Brain microvascular endothelial cell (primary cell): Measurements from ENCODE around the gene FGF21.

Experiments
- DNase-seq: peaks from one replicate; pipeline ENCODE4 v3.0.0-alpha.2; 2020
- H3K27ac ChIP-seq: fragments of 250-450 bp; sonication (Bioruptor Pico); 2 replicates; pipeline ENCODE4 v1.5.1; 2020; ENCODE audit warnings: mild to moderate bottlenecking, moderate library complexity
- H3K27me3 ChIP-seq: fragments of 250-450 bp; sonication (Bioruptor Pico); replicated peaks from 2 replicates; pipeline ENCODE4 v1.5.1; 2020; ENCODE audit warnings: mild to moderate bottlenecking
- H3K36me3 ChIP-seq: fragments of 250-450 bp; sonication (Bioruptor Pico); replicated peaks from 2 replicates; pipeline ENCODE4 v1.5.1; 2020; ENCODE audit warnings: mild to moderate bottlenecking
- H3K4me3 ChIP-seq: 2 replicates; pipeline ENCODE4 v1.5.1; 2011; ENCODE audit warnings: low read depth, mild to moderate bottlenecking, control low read depth, low read length, moderate library complexity
- CTCF ChIP-seq: IDR thresholded peaks from 2 replicates; pipeline ENCODE4 v1.5.1; 2011; ENCODE audit warnings: low read depth, mild to moderate bottlenecking, moderate library complexity, low read length, control low read depth, inconsistent platforms; ENCODE audit errors: missing control alignments
- in situ Hi-C: cut with HindIII; loops from 2 replicates; pipeline ENCODE4 v1.10.0; 2017; ENCODE audit warnings: low sequenced_read_pairs, low pct_ligation_motif_present

Gene FGF21

GRCh38 chr19:48737360-48737998 lies 17.8 kb upstream of the FGF21 start:
- H3K4me3 ChIP-seq, result no peak overlapping the region
- no peaks in the 10 kb centered on the region for H3K36me3 ChIP-seq
- no peak for TF ChIP-seq CTCF
- in situ Hi-C loops, result no loop called here
- no peak for DNase-seq
- H3K27me3 ChIP-seq, result peaks cover 6% of the 10 kb centered on the region
- H3K27ac ChIP-seq, result no peak overlapping the region

- Histone ChIP-seq H3K27ac (no peak overlapping the region), H3K27me3 (peaks cover 6% of the 10 kb centered on the region), H3K36me3 (no peaks in the 10 kb centered on the region), H3K4me3 (peak overlapping the region; percentile 24)
- DNase-seq, result peak; percentile 74
- in situ Hi-C loops, result no loop called here
- peak; percentile 6 for TF ChIP-seq CTCF
Measured at GRCh38 chr19:48738557-48739403, 16.5 kb upstream of the FGF21 start.

- peaks cover 6% of the 10 kb centered on the region for H3K27me3 ChIP-seq
- TF ChIP-seq CTCF, result no peak
- no peak for DNase-seq
- no peak overlapping the region for H3K4me3 ChIP-seq
- no peaks in the 10 kb centered on the region for H3K36me3 ChIP-seq
- no peak overlapping the region for H3K27ac ChIP-seq
- in situ Hi-C loops, result no loop called here
Measured at GRCh38 chr19:48739404-48740163, 15.7 kb upstream of the FGF21 start.

- in situ Hi-C loops, result no loop called here
- H3K27ac ChIP-seq, result no peak within 1 kb of the TSS
- TF ChIP-seq CTCF, result no peak
- H3K4me3 ChIP-seq, result no peak within 1 kb of the TSS
- no peaks in the 10 kb centered on the region for H3K36me3 ChIP-seq
- peaks cover 6% of the 10 kb centered on the region for H3K27me3 ChIP-seq
- no peak for DNase-seq
Measured at GRCh38 chr19:48740164-48740972, 15.0 kb upstream of the FGF21 start, which contains the start of gene RASIP1. TSS of gene RASIP1 (minus strand) at chr19:48740610. CDS start at chr19:48740282, 328 bp downstream.
